ENCODE data around the gene GSTP1.

The GSTP1 gene

DNA sequence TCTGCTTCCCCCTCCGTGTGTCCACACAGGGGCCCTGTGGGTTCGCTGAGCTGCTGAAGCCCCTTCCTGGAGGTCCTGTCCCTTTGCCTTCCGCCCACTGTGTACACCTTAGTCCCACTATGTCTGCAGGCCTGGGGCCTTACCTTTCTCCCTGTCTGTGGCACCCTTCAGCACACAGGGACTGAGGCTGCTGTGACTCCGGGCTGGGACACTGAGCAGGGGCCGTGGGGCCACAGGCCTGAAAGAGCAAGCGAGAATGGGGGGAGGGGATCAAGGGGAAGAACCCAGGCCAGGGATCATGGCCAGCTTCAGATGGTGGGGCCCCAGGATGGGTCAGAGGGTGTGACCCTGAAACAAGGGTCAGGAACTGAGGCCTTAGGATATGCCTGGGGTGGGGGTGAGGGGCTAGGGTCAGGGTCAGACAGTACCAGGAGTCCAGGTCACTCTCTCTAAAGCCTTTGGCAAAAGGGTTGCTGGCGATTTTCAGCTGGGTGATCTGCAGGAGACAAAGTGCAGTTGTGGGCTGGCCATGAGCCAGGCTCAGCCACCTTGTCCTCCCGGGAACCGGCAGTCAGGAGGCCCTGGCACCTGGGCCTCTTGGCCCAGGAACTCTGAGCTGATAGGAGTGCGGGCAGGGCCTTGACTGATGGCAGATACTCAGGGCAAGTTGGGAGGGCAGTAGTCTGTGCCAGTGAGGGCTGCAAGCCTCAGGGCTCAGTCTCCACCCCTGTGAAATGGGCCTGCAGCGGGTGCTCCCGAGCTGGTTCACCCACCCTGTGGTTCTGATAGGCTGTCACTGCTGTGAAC is 48.8 kb downstream of the GSTP1 start:
- no peak for DNase-seq

DNA sequence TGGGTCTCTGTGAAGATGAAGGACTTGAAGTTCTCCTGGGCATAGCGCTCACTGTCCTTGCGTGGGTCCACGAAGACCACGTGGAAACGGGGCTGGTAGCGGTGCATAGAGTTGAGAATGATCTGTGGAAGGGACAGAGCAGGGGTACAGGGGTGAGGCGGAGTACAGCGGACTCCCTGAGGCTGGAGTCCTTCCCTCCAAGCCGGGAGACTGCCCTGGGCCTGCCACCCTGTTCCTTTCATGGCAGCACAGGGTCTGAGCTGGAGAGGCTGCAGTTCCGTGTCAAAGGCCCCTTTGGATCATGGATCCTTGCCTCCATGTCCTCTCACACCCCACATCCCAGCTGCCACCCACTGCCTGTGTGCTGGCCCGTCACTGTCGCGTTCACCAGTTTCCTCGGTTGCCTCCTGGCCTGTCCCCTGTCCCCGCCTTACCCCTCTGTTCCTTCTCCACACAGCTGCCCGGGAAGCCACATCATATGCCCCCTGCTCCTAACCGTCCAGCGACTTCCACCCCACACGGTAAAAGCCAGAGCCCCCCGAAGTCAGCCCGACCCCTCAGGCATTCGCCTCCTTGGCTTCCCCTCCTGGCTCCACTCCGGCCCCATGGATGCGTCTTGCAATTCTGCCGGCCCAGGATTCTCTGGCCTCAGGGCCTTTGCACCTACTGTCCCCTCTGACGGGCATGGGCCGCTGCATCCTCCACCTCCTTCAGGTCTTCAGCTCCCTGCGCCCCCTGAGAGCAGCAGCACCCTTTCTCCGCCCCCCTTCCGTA is 49.6 kb downstream of the GSTP1 start:
- no peak for DNase-seq

DNA sequence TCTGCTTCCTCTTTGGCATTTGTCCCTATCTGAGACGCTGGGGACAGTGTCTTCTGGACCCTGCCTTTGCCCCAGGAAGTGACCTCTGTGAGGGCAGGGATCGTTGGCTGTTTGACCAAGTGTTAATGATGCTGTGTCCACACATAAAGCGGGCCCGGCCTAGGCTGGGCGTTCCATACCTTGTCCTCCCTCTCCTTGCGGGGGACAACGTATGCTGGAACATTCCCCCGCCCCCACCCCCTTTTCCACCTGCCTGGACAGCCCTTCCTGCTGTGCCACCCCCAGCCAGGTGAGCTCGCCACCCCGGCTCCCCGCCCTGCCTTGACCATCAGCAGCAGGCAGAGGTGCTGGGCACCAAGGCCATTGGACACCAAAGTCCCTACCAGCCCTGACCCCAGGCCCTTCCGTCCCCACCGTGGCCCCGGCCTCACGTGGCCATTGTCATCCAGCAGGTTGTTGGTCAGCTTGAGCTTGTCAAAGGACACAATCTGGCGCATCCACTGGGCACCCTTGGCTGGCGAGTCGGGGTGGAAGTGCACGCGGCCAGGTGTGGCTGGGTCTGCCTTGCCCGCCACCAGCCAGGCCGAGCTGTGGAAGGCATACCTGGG is 50.2 kb downstream of the GSTP1 start:
- no peak for DNase-seq

DNA sequence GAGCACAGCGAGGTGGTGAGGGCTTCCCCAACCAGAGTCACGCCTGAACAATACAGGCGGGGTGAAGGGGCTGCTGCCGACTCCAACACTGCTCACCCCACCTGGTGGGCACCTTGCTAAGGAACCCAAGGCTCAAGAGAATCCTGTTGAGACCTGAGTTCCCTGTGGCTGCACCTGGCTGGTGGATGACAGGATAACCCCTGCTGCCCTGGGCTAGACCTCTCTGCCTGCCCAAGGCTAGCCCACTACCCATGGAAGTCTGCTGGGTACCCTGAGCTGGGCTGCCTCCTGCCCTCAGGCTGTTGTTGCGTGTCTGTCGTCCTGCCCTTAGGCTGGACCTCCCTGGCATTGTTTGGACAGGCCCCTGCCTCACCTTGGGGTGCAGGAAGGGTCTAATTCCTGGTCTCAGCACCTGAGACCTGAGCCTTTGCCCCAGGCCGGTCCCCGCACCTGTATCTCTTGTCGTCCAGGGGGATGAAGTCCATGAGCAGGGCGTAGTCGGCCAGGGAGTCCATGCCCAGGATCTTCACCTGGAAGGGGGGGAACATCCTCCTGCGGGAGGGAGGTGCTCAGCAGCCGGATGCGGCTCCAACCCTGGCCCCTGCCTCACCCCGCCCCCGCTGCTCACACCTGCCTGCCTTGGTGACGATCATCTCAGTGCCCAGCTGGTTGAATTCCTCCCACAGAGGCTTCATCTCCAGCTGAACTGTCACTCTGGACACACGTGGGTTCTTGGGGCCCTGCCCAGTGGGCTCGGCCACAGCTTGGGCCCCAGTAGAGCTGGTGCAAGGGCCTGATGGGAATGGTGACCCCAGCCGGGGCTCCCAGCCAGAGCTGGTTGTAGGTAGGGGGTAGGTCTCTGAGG is 51.0 kb downstream of the GSTP1 start:
- no peak for DNase-seq

DNA sequence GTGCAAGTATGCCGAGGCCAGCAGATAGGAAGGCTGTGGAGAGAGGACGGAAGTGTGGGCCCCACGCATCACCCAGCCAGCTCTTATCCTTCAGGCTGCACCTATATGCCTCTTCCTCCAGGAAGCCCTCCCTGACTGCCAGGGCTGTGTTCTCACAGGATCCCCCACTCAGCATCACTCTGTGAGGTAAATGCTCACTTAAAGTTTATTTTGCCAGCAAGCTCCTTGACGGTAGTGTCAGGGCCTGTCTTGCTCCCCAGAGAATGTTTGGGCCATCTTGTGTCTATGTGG is 51.6 kb downstream of the GSTP1 start:
- no peak for DNase-seq
